GM21367 (cell line): ENCODE measurements around the gene GPR132.

ENCODE experiments used
- ATAC-seq: cut with Tn5 transposase; IDR thresholded peaks from one replicate; pipeline ENCODE4 v1.9.1; 2021; ENCODE audit not compliant: unreplicated experiment

Gene GPR132

DNA sequence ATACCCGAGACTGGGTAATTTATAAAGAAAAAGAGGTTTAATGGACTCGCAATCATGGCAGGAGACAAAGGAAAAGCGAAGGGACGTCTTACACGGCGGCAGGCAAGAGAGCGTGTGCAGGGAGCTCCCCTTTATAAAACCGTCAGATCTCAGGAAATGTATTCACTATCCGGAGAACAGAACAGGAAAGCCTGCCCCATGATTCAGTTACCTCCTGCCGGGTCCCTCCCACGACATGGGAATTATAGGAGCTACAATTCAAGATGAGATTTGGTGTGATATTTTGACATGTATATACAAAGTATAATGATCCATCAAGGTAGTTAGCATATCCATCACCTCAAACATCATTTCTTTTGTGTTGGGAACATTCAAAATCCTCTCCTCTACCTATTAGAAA is 42.1 kb downstream of the GPR132 start:
- no peak for ATAC-seq

DNA sequence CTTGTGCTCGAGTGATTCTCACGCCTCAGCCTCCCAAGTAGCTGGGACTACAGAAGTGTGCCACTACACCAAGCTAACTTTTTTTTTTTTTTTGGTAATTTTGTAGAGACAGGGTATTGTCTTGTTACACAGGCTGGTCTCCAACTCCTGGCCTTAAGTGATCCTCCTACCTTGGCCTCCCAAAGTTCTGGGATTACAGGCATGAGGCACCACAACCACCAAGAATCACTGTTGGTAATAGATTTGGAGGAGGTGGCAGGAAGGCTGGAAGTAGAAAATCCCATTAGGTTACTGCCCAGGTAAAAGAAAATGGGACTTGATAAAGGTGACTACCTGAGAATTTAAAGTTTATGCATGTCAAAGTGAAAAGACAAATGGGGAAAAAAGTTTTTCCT is 43.0 kb downstream of the GPR132 start:
- ATAC-seq = no peak

DNA sequence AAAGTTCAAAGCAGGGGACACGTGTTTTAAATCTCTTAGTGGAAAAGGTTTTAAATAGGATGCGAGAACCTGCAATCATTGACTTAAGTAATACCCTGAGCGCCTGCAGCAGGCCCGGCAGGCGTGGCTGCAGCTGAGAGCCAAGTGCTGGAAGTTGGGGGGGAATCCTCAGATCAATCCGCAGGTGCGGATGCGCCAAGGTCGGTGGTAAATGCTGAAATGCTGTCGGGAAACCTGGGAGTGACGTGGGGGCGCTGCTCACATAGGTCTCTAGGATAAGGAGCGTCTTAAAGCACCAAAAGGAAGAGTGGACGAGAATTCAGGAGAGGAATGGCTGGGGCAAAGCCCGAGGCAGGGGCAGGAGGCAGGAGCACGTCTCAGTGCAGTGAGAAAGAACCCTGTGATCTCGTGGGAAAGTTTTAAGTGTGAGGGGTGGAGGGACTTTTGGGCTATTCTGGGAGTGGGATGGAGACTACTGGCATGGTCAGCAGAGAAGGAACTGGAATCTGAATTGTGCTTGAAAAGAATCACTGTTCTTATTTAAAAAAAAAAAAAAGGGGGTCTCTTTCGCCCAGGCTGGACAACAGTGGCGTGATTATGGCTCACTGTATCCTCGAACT is 43.5 kb downstream of the GPR132 start:
- ATAC-seq = no peak

DNA sequence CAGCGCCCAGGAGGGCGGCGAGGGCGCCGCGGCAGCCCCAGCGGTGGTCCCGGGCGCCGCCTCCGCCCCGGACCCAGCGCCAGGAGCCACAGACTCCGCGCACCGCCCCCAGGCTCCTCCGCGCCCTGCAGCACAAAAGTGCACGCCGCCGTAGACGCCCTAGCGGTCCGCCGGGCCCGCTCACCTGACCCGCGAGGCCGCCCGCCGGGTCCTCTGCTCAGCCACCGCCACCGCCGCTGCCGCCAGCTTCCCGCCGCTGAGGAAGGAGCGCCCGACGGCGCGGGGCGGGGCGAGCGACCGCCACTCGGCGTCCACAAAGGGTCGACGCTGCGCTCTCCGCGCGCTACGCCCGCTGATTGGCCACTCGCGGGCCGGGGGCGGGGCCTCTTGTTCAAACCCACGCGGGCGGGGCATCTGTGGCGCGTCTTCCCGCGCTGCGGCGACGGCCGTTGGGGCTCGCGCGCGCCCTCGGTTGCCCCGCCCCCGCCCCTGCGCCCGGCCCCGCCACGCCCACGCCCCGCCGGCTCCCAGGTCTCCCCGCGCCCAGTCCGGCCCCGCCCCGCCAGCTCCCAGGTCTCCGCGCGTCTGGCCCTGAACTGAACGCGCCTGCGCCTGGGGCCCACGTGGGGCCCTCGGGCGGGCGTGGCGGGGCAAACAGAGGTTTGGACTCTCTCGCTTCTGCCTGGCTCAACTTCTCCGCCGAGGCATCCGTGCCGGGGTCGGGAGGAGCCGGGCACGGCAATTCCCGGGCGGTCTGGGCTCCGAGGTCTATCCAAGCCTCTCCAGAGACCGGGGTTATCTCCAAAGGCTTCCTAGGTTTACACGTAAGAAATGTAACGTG is 44.2 kb downstream of the GPR132 start, which contains the start of gene CDCA4:
CDCA4 (minus strand) TSS at position 269 of the 841 bp plus-strand sequence. CDS start 9,154 bp downstream, outside the sequence.
- ATAC-seq = peak; percentile 59

DNA sequence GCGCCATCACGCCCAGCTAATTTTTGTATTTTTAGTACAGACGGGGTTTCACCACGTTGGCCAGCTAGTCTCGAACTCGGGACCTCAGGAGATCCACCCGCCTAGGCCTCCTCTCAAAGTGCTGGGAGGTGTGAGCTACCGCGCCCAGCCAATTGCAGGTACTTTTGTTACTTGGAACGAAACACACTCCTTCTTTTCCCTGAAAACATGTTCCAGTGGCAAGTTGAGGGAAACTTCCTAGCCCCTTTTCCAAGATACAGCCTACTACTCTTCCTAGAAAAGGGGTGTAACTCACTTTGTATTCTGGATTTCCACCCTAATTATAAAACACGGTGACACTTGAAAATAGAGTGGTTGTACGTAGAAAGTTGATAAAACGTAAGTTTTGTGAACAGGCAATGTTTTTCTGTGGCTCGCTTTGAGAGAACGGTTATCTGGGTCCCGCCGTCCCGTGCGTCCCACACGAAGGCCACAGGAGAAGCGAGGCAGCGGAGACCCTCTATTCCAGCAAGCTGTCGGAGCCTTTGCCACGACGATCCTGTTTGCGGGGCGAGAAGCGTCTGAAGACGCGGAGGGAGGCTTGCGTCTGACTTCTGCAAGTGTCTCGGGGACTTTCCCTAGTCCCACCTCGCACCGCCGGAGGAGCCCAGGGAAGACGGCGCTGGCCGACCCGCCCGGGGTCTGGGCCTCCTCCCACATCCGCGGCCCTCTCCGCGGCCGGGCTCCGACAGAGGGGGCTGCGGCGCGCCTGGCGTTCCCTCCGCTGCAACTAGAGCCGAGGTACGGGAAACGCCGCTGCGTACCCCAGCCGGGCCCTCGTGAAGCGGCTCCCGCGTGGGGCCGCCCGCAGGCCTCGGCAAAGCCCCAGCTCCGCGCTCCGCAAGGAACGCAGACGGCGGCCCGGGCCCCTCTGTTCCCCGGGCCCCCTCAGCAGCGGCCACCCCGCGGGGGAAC is 45.1 kb downstream of the GPR132 start:
- peak; percentile 19 for ATAC-seq

DNA sequence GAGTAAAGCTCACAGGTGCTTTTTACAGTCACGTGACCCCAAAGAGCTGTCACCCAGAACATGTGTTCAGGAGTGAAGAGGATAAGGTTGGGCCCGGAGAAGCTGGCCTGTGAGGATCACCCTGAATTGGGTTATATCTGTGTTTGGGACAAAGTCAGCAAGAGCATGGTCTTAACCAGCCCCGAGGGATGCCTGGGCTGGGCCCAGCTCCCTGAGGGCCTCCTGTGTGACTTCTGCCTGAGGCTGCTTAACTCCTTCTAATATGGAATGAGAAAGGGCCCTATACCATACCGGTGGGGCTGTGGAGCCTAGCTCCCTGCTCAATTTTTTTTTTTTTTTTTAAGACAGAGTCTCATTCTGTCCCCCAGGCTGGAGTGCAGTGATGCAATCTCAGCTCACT is 46.8 kb downstream of the GPR132 start:
- no peak for ATAC-seq

DNA sequence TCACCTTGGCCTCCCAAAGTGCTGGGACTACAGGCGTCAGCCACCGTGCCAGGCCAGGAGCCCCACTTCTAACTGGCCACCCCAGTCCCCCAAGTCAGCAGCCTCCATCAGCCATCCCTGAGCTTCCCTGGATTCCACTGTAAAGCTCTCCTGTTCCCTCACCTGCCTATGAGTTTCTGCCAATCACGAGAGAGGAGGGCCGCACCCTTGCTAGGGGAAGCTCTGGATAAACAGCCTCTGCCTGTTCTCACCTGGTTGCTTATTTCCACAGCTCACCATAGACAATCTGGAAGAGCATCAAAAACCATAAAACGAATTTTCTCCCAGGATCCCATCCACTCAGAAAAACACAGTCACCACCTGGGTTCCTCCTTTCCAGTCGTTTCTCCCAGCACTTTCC is 49.3 kb downstream of the GPR132 start:
- ATAC-seq = no peak

DNA sequence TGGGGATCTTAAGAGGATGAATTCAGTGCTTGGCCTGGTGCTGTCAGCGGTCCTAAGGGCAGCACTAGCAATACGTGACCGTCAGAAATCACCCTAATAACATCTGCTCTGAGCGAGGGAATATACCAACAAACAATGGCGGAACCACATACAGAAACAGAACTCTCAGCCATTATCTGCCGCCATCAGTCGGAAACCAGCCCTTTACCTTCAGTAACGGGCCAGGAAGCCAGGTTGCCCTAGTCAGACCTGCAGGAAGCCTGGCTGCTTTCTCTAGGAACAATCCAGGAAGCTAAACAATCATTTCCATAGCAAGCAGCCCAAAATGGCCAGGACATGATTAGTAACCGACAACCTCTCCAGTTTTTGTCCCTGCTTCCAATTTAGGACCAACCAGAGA is 50.0 kb downstream of the GPR132 start:
- ATAC-seq = no peak

DNA sequence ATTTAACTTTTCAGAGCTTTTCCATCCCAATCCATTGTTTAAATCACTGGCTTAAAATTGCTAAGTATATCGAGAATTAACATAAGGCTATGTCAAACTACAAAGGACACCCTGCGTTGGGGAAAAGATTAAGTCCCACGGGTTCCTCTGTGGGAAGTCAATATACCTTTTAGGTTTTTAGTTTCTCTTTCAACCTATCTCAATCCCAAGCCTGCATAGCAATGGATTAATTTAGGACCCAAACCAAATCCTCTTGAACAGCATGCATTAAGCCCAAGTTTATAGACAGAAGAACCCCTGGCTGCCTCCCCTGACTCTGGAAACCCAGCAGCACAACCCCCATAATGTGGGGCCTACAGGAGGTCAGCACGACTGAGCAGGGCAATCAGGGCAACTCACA is 50.6 kb downstream of the GPR132 start:
- ATAC-seq = no peak

DNA sequence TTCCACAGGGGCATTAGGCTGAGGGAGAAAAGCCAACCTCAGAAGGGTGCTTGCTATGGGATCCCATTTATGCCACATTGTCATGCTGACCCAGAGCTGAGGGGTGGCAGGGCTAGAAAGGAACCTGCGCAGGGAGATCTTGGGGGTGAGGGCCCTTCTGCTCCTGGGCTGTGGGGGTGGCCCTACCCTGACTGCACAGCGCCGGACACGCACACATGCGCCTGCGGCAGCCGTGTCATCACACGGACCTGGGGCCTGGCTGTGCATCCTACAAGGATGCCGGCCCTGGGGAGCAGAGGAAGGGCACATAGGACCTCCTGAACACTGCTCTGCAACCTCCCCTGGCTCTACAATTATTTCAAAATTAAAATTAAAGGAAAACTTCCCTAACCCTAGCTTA is 51.2 kb downstream of the GPR132 start:
- ATAC-seq = no peak

DNA sequence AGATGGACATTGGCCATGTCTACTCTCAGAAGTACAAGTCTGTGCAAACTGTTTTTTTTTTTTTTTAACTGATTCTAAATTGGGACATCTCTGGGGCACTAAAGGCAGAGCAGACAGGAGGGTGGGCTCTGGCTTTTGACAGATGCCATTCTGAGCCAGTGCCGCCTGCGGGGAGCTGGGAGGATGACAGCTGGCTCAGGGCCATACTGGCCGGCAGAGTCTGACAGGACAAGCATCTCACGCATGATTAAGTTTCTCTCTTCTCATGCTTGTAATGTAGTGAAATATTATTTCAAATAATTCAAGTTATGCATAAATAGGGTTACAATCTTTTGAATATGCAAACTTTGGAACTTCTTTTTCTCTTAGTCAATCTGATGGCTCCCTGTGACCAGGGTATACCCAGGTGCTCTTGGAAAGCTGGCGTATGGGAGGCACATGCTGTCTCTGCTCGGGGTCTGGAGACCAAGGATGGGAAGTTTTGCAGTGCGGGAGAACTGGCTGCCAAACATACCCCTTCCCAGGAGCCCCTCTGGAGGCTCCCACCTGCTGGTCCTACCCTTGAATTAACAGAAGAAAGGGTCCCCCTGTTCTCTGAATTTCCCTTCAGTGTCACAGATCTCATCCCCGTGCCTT is 52.0 kb downstream of the GPR132 start:
- no peak for ATAC-seq

DNA sequence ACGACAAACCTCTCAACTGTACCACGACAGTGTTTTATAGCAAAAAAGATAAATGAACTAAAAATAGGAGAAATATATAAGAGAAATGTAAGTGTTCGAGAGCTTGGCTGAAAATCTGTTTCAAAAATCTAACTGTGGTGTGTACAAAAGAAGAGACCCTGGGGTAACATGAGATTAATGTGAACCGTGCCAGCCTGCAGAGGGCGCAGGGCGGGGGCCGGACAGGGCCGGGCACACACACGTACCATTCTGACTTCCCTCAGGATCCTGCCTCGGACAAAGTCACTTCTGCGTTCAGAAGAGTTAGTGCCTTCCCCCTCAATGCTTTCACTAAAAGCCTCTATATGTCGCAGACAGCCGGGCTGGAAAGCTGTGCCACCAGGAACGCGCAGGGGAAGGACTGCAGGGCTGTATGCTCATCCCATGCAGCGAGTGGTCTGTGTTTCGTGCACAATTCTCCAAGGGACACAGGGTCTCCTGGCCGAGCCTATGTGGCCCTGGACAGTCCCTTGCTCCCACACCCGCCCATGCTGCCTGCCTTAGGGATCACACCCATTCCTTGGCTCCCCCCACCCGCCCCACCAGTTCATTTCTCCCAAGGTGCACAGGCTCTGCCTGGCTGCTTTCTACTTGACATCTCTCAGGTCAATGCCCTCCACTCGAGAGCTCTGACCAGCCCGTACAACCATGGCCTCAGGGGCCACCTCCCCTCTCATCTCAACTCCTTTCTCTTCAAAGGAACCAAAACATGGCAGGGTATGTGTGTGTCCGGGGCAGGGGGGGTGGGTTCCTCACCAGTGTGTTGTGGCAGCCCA is 52.9 kb downstream of the GPR132 start:
- ATAC-seq = no peak

DNA sequence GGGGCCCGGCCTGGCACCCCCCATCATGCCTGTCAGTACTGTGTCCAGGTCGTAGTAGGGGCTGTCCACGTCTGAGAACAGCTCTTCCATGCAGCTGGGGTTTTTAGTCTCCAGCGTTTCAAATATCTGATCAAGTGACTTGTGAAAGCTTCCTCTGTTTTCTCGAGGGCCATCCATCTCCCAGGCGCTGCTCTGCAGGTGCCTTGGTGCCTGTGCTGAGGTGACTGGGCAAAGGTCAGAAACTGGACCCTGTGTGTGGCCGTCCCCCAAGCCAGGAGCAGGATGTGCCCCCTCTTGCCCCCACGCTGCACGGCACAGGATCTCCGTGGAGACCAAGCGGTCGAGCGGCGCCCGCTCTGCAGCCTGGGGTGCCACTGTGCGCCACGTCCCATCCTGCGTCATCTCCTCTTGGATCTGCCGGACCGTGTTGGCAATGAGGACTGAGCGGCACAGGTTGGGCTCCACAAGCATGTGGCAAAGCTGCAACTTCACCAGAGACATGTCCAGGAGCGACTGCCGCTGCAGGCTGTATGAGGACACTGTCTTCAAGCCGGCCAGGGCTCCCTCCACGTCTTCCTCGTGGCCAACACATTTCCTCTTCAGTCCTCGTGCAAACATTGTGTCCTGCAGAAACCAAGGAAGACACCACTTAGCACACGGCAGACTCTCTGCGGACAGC is 53.8 kb downstream of the GPR132 start:
- no peak for ATAC-seq

DNA sequence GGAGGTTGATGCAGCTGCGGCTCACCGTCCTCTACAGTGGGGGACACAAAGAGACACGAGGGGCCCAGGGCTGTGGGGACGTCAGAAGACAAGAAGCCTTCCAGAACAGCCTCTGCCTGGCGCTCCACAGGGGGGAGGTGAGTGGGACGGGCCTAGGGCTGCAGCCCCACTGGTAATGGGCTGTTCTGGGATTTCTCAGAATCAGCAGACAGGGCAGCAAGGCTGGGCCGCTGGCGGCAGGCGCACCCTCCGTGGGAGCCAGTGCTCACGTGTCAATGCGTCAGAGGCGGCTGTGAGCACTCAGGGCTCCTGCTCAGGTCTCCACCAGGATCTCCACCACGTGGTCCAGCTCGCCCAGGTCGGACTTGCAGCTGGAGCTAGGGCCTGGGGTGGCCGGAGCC is 54.3 kb downstream of the GPR132 start:
- ATAC-seq = no peak

DNA sequence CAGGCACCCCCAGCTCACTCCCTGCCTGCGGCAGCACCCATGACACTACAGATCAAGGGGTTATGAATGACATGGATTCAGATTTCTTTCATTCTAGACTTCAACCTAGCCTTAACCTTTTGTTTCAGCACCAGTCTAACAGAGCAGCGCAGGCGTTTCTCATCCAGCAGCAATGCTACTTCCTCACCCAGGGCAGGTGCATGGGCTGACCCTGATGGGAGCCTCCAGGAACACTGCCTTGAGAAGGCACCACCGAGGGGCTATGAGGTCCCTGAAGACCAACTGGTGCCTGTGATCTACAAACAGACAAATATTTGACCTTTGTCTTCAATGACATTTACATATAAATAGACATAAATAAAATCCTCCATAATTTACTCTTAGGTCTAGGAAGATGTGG is 55.1 kb downstream of the GPR132 start:
- ATAC-seq = no peak

DNA sequence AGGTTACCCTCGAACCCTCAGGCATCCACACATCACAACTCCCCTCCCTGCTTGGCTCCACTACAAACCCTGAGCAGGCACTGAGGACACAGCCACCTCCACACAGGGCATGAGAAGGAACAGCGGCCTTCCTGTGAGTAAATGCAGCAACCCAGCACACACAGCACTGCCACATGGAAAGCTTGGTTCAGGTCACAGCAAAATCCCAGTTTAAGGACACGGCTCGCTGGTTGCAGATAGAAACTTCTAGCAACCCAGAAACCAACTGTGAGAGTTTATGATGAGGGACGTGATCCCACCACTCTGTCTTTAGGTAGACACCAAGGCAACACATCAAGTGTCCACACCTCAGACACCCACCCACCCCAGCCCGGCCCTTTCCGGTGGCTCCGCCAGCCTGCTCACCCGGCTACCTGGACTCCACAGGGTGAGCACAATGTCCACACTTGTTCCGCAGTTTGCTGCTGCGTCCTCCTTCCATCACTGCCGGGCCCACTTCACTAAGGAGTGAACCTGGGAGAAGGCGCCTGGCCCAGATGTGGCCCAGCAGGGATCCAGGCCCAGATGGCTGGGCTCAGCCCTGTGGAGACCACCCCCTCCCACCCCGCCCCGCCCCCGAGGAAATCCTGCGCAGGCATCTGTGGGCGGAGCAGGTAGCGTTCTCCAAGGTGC is 57.5 kb downstream of the GPR132 start:
- no peak for ATAC-seq

DNA sequence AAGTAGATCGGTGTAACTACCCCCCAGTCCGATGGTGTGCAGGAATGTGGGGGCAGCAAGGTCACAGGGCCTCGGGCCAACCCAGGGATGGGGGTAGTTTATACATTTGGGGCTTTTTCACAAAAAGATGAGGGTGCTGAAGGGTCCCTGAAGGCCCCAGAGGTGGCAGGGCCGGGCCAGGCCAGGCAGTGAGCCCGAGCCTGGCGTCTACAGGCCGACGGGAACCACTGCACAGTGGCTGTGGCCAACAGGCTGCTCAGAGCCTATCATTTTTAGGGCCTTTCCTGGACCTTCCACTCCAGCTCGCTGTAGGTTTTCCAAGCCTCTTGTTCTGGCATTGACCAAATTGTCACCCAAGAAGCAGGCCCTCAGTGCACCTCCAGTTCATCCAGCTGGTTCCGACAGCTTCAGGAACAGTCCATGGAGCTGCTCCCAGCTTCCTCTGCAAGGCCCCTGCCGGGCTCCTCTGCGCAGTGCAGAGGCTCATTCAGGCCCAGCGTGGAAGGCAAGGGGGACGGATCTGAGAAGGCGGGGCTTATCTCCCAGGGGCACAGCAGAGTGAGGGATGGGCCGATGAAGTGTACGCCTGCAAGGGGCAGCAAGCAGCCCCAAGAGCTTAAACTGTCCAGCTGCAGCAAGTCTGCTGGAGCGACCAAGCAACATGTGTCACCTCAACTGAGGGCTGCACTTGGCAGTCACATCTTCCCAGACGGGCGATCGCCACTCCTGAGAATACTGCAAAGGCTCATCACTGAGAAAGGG is 58.2 kb downstream of the GPR132 start:
- no peak for ATAC-seq
